ENCODE measurements around the gene PGLYRP4. TPM values are rescaled to one million over a fixed set of nuclear protein-coding genes. Genes with fewer than 3 reads are reported as not detected.

Gene PGLYRP4
- total and polyA plus RNA-seq, 2 of the 4 experiments (the other 2 are of a cell fraction) = not detected

GRCh38 chr1:153302308-153302707 is 46.3 kb downstream of the PGLYRP4 start:
- ATAC-seq (ENCODE audit: low read depth) (no peak), DNase-seq (no peak)
- Histone ChIP-seq H4K91ac (ENCODE audit: insufficient read depth, low read depth, low read length) (no peak overlapping the region), H2AK5ac (ENCODE audit: low read depth, low read length) (no peak overlapping the region), H2BK15ac (ENCODE audit: low read depth, low read length) (no peak overlapping the region), H3K4me2 (ENCODE audit: low read depth, low read length) (no peak overlapping the region), H4K20me1 (ENCODE audit: insufficient read depth, low read length) (no peaks in the 10 kb centered on the region), H2AK9ac (replicated peaks; ENCODE audit: low read depth, low read length, poor library complexity) (no peak overlapping the region), H3K9ac (ENCODE audit: low read depth, low read length) (no peak overlapping the region), H2AFZ (replicated peaks; ENCODE audit: low read length, poor library complexity) (no peak overlapping the region), H2BK120ac (ENCODE audit: low read depth, low read length) (no peak overlapping the region), H2BK5ac (ENCODE audit: low read depth, low read length, poor library complexity, severe bottlenecking) (no peak overlapping the region), H3K23ac (ENCODE audit: low read depth, low read length) (no peak overlapping the region), H3K36me3 (ENCODE audit: control insufficient read depth, insufficient read depth, low read length) (no peaks in the 10 kb centered on the region), H3K4me3 (ENCODE audit: insufficient read depth, low read depth, low read length) (no peak overlapping the region), H4K5ac (ENCODE audit: low read depth, low read length) (no peak overlapping the region), H3K56ac (ENCODE audit: extremely low read depth, insufficient read depth, low read length) (no peak overlapping the region), H3K18ac (ENCODE audit: low read depth, low read length) (no peak overlapping the region), H4K8ac (ENCODE audit: low read depth in 2 of 2, low read length in 2 of 2) (no peak overlapping the region), H3K4me1 (ENCODE audit: control insufficient read depth, insufficient read depth, low read length) (no peaks in the 10 kb centered on the region), H2BK20ac (ENCODE audit: low read depth, low read length) (no peak overlapping the region), H3K9me1 (ENCODE audit: insufficient read depth, low read length) (no peaks in the 10 kb centered on the region), H3K27me3 (ENCODE audit: control insufficient read depth, insufficient read depth, low read length) (no peaks in the 10 kb centered on the region), H3K79me1 (ENCODE audit: low read depth in 1 of 2, low read length in 2 of 2) (no peaks in the 10 kb centered on the region), H3K27ac (ENCODE audit: insufficient read depth, low read length) (no peak overlapping the region), H3K14ac (replicated peaks; ENCODE audit: low read depth, low read length) (no peak overlapping the region), H3K4ac (ENCODE audit: low read depth, low read length) (no peak overlapping the region), H3K9me3 (ENCODE audit: control insufficient read depth, insufficient read depth, low read length) (no peaks in the 10 kb centered on the region)
- ChIA-PET POLR2A (ENCODE audit: unreplicated experiment) (no interaction called here), CTCF (no interaction called here)
- in situ Hi-C loops (cut with MboI; ENCODE audit: low sequenced_read_pairs) (no loop called here), intact Hi-C loops (cut with micrococcal nuclease) (no loop called here), dilution Hi-C loops (cut with HindIII; ENCODE audit: low sequenced_read_pairs, unreplicated experiment) (no loop called here)
- BruUV-seq (replicated peaks) = no TSS peak
- 0% methylated on average over 1 of the region's 5 CpGs; no CpG with 5 or more reads in 1 of the 2 experiments for WGBS, 2 experiments (ENCODE audit: extremely low coverage in 2 of 2, insufficient read length in 1 of 2)
- TF ChIP-seq BHLHE40 (IDR thresholded peaks at IDR 0.05; ENCODE audit: low read depth, low read length) (no peak), SMC3 (IDR thresholded peaks at IDR 0.05; ENCODE audit: low read depth, low read length) (no peak), MAFK (IDR thresholded peaks at IDR 0.05; ENCODE audit: low read depth, low read length) (no peak), CHD1 (IDR thresholded peaks at IDR 0.05; ENCODE audit: low read depth, low read length) (no peak), MAZ (IDR thresholded peaks at IDR 0.05; ENCODE audit: borderline replicate concordance, low read depth, low read length) (no peak), RCOR1 (IDR thresholded peaks at IDR 0.05; ENCODE audit: insufficient replicate concordance, low read length) (no peak), NFE2L2 (IDR thresholded peaks at IDR 0.05; ENCODE audit: low read depth, low read length) (no peak), ELK1 (IDR thresholded peaks at IDR 0.05; ENCODE audit: borderline replicate concordance, low read depth, low read length) (no peak), FOS (IDR thresholded peaks at IDR 0.05; ENCODE audit: low read depth, low read length) (no peak), CEBPB (IDR thresholded peaks at IDR 0.05; ENCODE audit: low read depth, low read length) (no peak), MXI1 (IDR thresholded peaks at IDR 0.05; ENCODE audit: borderline replicate concordance, low read depth, low read length) (no peak), CTCF (conservative IDR thresholded peaks at IDR 0.05; ENCODE audit: low read depth, low read length) (no peak), RAD21 (IDR thresholded peaks at IDR 0.05; ENCODE audit: low read length) (no peak), RFX5 (IDR thresholded peaks at IDR 0.05; ENCODE audit: low read depth, low read length) (no peak), POLR2A (IDR thresholded peaks at IDR 0.05; ENCODE audit: low read depth, low read length) (no peak)
- TF ChIP-seq, protein P1, sequence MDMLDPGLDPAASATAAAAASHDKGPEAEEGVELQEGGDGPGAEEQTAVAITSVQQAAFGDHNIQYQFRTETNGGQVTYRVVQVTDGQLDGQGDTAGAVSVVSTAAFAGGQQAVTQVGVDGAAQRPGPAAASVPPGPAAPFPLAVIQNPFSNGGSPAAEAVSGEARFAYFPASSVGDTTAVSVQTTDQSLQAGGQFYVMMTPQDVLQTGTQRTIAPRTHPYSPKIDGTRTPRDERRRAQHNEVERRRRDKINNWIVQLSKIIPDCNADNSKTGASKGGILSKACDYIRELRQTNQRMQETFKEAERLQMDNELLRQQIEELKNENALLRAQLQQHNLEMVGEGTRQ (IDR thresholded peaks at IDR 0.05; ENCODE audit: low read depth, low read length) = no peak
